Measurements from ENCODE around the gene MAST4.

MAST4 gene

DNA sequence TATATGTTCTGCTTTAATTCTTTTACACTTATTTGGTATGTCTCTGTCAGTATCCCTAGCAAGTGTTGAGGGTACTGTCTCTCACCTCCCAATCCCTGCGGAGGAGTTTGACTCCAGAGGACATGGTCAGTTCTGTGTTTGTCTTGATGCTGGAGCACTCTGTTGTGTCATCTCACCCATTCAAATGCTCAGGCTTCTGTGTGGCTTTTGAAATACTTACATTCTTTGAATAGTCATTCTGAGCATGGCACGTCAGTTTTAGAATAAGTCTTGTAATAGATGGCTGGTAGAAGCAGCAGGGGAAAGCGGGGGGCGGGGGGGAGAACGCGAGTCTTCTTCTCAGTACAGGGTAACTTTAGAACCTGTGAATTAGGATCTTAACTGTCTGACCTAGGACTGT lies 12.3 kb downstream of the MAST4 start:
- H3K4me3 ChIP-seq (ENCODE audit: low read depth in 1 of 2, low read length in 2 of 2), result no peak overlapping the region
- no peak overlapping the region for H3K27ac ChIP-seq (ENCODE audit: low read depth, low read length)
- H3K36me3 ChIP-seq (ENCODE audit: insufficient read depth, low read length), result no peaks in the 10 kb centered on the region
- no peaks in the 10 kb centered on the region for H3K9me3 ChIP-seq (ENCODE audit: low read length)
- no peaks in the 10 kb centered on the region for H3K27me3 ChIP-seq (ENCODE audit: control insufficient read depth in 1 of 2, insufficient read depth in 2 of 2, low read length in 2 of 2)
- H3K9ac ChIP-seq (ENCODE audit: low read length), result no peak overlapping the region
- H3K4me1 ChIP-seq (ENCODE audit: insufficient read depth, low read length), result no peaks in the 10 kb centered on the region

DNA sequence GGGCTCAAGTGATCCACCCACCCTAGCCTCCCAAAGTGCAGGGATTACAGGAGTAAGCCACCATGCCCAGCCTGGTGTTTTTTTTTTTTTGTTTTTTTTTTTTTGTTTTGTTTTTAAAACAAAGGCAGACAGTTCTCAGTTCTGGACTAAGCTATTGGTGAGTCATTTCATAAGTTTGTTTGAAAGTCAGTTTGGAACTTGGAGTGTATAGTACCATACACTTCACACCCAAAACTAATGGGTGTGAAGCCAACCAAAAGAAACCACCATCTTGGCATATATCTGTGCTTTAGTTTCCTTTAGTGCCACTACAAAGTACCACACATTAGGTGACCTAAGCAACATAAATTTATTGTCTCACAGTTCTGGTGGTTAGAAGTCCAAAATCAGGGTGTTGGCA lies 13.4 kb downstream of the MAST4 start:
- no peaks in the 10 kb centered on the region for H3K9me3 ChIP-seq (ENCODE audit: low read length)
- no peak overlapping the region for H3K9ac ChIP-seq (ENCODE audit: low read length)
- H3K4me1 ChIP-seq (ENCODE audit: insufficient read depth, low read length), result no peaks in the 10 kb centered on the region

DNA sequence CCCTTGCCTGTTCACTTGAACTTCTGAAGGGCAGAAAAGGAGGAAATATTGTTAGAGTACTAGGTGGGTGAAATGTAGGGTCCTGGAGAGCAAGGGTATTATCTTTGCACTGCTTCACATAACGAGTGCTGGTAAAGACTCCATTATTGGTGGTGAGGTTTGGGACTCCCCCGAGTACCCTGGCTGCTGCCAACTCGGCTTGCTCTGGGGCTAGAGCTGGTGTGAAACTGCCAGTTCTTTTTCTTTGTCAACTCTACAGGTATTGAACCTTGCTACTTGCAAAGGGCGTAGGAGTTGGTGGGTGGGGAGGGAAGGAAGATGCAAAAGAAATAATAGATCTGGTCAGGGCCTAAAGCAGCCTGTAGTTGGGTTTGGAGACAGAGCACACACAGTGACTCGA lies 16.0 kb downstream of the MAST4 start:
- Histone ChIP-seq H3K36me3 (ENCODE audit: insufficient read depth, low read length) (no peaks in the 10 kb centered on the region), H3K27me3 (ENCODE audit: control insufficient read depth in 1 of 2, insufficient read depth in 2 of 2, low read length in 2 of 2) (no peaks in the 10 kb centered on the region)

More for the DNA sequence above, 13.4 kb downstream of the MAST4 start:
- Histone ChIP-seq H3K27ac (ENCODE audit: low read depth, low read length) (no peak overlapping the region), H3K36me3 (ENCODE audit: insufficient read depth, low read length) (no peaks in the 10 kb centered on the region), H3K27me3 (ENCODE audit: control insufficient read depth in 1 of 2, insufficient read depth in 2 of 2, low read length in 2 of 2) (no peaks in the 10 kb centered on the region), H3K4me3 (ENCODE audit: low read depth in 1 of 2, low read length in 2 of 2) (no peak overlapping the region)

DNA sequence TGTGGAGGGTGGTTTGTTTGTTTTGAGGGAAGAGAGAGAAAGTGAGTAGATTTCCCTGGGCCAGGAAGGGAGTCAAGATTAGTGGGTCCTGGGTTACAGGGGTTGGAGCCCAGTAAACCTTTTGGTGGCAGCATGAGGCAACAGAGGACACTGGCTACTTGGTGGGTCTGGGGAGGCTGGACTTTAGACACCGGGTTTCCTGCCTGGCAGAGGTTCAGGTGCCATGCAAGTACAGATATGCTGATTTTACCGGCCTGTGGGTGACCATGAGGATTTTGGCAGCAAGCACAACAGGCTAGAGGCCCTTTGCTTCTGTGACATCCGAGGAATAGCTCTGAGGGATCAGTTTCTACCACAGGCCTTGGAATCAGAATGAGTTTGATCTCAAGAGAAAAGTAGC lies 18.9 kb downstream of the MAST4 start:
- no peaks in the 10 kb centered on the region for H3K36me3 ChIP-seq (ENCODE audit: insufficient read depth, low read length)
- no peak overlapping the region for H3K4me3 ChIP-seq (ENCODE audit: low read depth in 1 of 2, low read length in 2 of 2)
- H3K27me3 ChIP-seq (ENCODE audit: control insufficient read depth in 1 of 2, insufficient read depth in 2 of 2, low read length in 2 of 2), result no peaks in the 10 kb centered on the region
- H3K27ac ChIP-seq (ENCODE audit: low read depth, low read length), result no peak overlapping the region
- no peaks in the 10 kb centered on the region for H3K9me3 ChIP-seq (ENCODE audit: low read length)
- peaks cover 7% of the 10 kb centered on the region for H3K4me1 ChIP-seq (ENCODE audit: insufficient read depth, low read length)
- no peak overlapping the region for H3K9ac ChIP-seq (ENCODE audit: low read length)

More for the DNA sequence above, 16.0 kb downstream of the MAST4 start:
- Histone ChIP-seq H3K4me1 (ENCODE audit: insufficient read depth, low read length) (peaks cover 7% of the 10 kb centered on the region), H3K4me3 (ENCODE audit: low read depth in 1 of 2, low read length in 2 of 2) (no peak overlapping the region), H3K27ac (ENCODE audit: low read depth, low read length) (no peak overlapping the region), H3K9ac (ENCODE audit: low read length) (no peak overlapping the region), H3K9me3 (ENCODE audit: low read length) (no peaks in the 10 kb centered on the region)

DNA sequence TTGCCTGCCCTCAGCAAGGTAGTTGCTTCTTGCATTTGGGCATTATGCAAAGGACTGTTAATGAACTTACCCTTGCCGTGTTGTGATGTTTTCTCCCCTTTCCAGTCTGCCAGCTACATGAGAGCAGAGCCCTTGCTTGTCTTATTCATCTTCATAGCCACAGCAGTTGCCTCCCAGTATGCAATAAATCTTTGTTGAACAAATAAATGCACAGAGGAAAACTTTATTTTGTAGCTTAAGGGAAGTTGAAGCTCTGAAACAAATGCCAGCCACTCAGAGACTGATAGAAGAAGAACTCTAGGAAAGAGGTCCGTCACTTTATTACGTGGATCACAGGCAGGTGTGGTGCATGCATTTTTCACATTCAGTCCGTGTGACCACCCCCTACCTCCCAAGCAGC lies 19.7 kb downstream of the MAST4 start:
- Histone ChIP-seq H3K9ac (ENCODE audit: low read length) (no peak overlapping the region), H3K9me3 (ENCODE audit: low read length) (no peaks in the 10 kb centered on the region), H3K27me3 (ENCODE audit: control insufficient read depth in 1 of 2, insufficient read depth in 2 of 2, low read length in 2 of 2) (no peaks in the 10 kb centered on the region), H3K36me3 (ENCODE audit: insufficient read depth, low read length) (no peaks in the 10 kb centered on the region), H3K27ac (ENCODE audit: low read depth, low read length) (no peak overlapping the region), H3K4me1 (ENCODE audit: insufficient read depth, low read length) (peaks cover 7% of the 10 kb centered on the region), H3K4me3 (ENCODE audit: low read depth in 1 of 2, low read length in 2 of 2) (no peak overlapping the region)

DNA sequence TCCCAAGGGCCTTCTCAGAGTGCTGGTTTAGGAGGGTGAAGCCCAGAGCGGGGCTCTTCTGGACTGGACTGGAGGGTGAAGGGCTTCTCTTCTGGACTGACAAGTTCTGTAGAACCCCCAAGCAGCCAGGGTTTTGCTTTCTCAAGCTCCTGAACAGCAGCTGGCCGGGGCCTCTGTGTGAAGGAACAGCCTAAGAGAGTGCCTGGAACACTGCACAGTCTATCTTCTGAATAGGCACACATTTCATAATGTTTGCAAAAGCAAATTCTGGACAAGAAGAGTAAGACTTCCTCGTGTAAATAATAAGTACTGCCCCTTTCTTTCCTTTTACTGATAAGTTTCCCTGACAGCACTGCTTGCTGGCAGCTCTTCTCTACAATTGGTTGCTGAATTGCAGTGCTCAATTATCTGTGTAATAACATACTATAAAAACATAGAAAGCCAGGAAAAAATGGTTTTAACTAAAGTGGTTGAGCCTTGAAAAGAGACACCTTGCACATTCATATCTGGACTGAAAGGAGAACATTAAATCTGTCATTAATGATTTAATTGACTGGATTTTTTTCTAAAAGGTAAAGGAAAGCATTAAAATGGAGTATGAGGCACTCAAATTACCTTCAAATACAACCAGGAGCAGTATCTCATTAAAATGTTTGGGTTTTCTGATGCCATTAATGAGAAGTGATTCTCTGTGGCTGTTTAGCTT lies 20.5 kb downstream of the MAST4 start:
- H3K36me3 ChIP-seq (ENCODE audit: insufficient read depth, low read length), result no peaks in the 10 kb centered on the region
- H3K4me3 ChIP-seq (ENCODE audit: low read depth in 1 of 2, low read length in 2 of 2), result no peak overlapping the region
- no peak overlapping the region for H3K27ac ChIP-seq (ENCODE audit: low read depth, low read length)
- peaks cover 7% of the 10 kb centered on the region for H3K4me1 ChIP-seq (ENCODE audit: insufficient read depth, low read length)
- no peak overlapping the region for H3K9ac ChIP-seq (ENCODE audit: low read length)
- H3K9me3 ChIP-seq (ENCODE audit: low read length), result no peaks in the 10 kb centered on the region
- no peaks in the 10 kb centered on the region for H3K27me3 ChIP-seq (ENCODE audit: control insufficient read depth in 1 of 2, insufficient read depth in 2 of 2, low read length in 2 of 2)

DNA sequence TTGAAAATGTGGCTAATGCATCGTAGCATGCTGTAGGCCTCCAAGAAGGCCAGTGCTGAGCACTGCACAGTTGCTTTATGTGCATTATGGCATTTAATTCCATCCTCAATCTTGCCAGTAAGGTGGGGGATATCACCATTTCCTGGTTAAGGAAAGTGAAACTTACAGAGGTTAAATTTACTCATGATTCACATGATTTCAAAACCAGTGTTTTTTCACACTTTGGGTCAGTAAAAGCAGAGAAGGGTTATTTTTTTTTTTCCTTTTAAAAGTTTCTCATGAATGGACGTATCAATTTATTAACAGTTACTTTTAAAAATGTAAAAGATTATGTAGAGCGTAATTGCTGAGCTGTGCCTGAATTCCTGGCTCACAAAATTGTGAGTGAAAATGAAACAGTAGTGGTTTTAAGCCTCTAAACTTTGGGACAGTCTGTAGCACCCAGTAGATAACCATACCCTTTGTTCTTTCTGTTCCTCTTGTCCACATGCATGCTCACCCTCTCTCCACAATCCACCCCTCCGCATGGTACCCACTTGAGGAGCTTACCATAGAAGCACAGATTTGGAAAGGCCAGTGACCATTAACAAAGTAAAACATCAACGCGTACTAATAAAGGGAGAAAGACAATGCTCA lies 21.2 kb downstream of the MAST4 start:
- Histone ChIP-seq H3K4me3 (ENCODE audit: low read depth in 1 of 2, low read length in 2 of 2) (no peak overlapping the region), H3K4me1 (ENCODE audit: insufficient read depth, low read length) (peaks cover 7% of the 10 kb centered on the region), H3K27me3 (ENCODE audit: control insufficient read depth in 1 of 2, insufficient read depth in 2 of 2, low read length in 2 of 2) (no peaks in the 10 kb centered on the region), H3K27ac (ENCODE audit: low read depth, low read length) (no peak overlapping the region), H3K9ac (ENCODE audit: low read length) (no peak overlapping the region), H3K36me3 (ENCODE audit: insufficient read depth, low read length) (no peaks in the 10 kb centered on the region), H3K9me3 (ENCODE audit: low read length) (no peaks in the 10 kb centered on the region)

DNA sequence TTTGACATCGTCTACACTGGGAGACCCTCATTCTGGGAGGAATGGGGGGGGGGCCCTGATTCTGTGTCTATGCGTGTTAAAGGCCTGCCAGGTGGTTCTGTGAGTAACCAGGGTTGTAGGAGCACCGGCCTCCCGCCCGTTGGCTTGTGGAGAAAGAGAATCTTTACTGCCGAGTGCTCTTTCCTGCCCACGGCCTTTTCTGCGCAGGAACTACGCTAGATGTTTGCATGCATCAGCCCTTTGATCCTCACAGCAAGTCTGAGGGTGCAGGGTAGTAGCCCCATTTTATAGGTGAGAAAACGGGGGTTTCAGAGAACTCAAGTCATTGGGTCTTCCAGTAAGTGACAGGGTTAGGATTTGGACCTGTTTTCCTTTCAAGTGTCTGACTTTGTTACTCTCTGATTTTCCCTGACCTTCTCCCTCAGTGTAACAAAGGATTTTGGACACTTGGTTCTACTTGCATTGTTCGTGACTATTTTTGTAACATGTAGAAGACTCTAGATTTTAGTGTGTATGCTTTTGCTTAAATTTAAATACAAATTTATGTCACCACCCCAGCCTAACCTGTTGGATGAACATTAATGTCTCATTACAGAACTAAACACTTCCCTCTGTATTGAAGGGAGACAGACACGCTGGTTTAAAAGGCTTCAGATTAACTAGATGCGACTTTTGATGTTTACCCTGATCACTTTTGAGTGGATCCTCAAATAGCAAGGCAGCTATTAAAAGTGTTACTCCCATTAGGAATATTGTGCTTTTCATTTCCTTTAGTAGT lies 22.0 kb downstream of the MAST4 start:
- peaks cover 7% of the 10 kb centered on the region for H3K4me1 ChIP-seq (ENCODE audit: insufficient read depth, low read length)
- H3K9ac ChIP-seq (ENCODE audit: low read length), result no peak overlapping the region
- H3K27ac ChIP-seq (ENCODE audit: low read depth, low read length), result no peak overlapping the region
- H3K27me3 ChIP-seq (ENCODE audit: control insufficient read depth in 1 of 2, insufficient read depth in 2 of 2, low read length in 2 of 2), result no peaks in the 10 kb centered on the region
- H3K36me3 ChIP-seq (ENCODE audit: insufficient read depth, low read length), result no peaks in the 10 kb centered on the region
- no peak overlapping the region for H3K4me3 ChIP-seq (ENCODE audit: low read depth in 1 of 2, low read length in 2 of 2)
- H3K9me3 ChIP-seq (ENCODE audit: low read length), result no peaks in the 10 kb centered on the region

DNA sequence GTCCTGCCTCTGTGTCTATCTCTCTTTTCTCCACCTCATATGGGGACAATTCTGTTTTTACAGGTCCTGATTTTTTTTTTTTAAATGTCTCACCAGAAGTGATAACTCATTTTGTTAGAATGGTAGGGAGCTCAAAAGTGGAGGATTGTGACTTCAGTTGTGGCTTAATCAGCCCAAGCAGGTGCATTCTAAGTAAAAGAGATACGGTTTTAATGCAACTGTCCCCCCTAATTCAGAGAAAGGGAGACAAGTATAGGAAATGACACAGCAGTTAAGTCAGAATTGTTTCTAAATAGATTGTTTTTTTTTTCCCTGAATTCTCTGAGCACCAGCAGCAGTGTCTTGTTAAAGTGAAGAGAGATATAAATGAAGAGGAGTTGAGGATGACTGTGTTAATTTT lies 24.5 kb downstream of the MAST4 start:
- H3K4me1 ChIP-seq (ENCODE audit: insufficient read depth, low read length), result peaks cover 7% of the 10 kb centered on the region
- no peak overlapping the region for H3K9ac ChIP-seq (ENCODE audit: low read length)
- H3K9me3 ChIP-seq (ENCODE audit: low read length), result peaks cover 3% of the 10 kb centered on the region
- H3K27me3 ChIP-seq (ENCODE audit: control insufficient read depth in 1 of 2, insufficient read depth in 2 of 2, low read length in 2 of 2), result no peaks in the 10 kb centered on the region
- H3K36me3 ChIP-seq (ENCODE audit: insufficient read depth, low read length), result no peaks in the 10 kb centered on the region
- H3K4me3 ChIP-seq (ENCODE audit: low read depth in 1 of 2, low read length in 2 of 2), result no peak overlapping the region
- H3K27ac ChIP-seq (ENCODE audit: low read depth, low read length), result no peak overlapping the region

DNA sequence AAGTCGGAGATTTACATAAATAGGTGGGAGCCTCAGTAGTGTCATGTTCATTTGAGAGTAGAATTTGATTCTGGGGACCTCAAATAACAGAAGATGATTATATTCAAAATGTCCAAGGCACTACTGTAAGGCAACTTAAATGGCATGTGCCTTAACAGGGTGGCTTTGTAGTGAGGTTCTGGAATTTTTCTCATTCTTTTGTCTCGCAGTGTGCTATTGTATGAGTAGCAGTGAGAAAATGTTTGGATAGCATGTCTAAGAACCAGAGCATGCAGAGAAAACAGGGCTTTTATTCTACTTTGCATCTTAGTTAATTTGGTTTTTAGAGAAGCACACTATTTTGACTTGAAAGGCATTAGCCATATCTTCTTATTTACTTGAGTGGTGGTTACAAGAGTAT lies 25.0 kb downstream of the MAST4 start:
- Histone ChIP-seq H3K27me3 (ENCODE audit: control insufficient read depth in 1 of 2, insufficient read depth in 2 of 2, low read length in 2 of 2) (no peaks in the 10 kb centered on the region), H3K27ac (ENCODE audit: low read depth, low read length) (no peak overlapping the region), H3K9ac (ENCODE audit: low read length) (no peak overlapping the region), H3K9me3 (ENCODE audit: low read length) (peaks cover 3% of the 10 kb centered on the region), H3K4me3 (ENCODE audit: low read depth in 1 of 2, low read length in 2 of 2) (no peak overlapping the region), H3K4me1 (ENCODE audit: insufficient read depth, low read length) (peaks cover 7% of the 10 kb centered on the region), H3K36me3 (ENCODE audit: insufficient read depth, low read length) (no peaks in the 10 kb centered on the region)

DNA sequence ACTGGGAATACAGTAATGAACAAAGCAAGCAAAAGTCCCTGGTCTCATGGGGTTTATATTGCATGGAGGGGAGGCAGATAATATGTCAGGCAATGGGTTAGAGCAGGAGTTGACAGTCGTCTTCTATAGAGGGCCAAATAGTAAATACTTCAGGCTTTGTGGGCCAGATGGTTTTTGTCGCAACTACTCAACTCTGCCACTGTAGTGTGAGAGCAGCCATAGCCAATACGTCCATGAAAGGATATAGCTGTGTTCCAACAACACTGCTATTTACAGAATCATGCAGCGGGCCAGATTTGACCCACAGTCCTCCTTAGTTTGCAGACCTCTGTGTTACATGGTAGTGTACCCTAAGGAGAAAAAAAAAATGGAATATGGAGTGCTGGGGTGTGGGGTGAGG lies 25.5 kb downstream of the MAST4 start:
- no peak overlapping the region for H3K27ac ChIP-seq (ENCODE audit: low read depth, low read length)
- H3K4me1 ChIP-seq (ENCODE audit: insufficient read depth, low read length), result peaks cover 3% of the 10 kb centered on the region
- peaks cover 3% of the 10 kb centered on the region for H3K9me3 ChIP-seq (ENCODE audit: low read length)
- H3K9ac ChIP-seq (ENCODE audit: low read length), result no peak overlapping the region
- H3K27me3 ChIP-seq (ENCODE audit: control insufficient read depth in 1 of 2, insufficient read depth in 2 of 2, low read length in 2 of 2), result no peaks in the 10 kb centered on the region
- H3K36me3 ChIP-seq (ENCODE audit: insufficient read depth, low read length), result no peaks in the 10 kb centered on the region
- H3K4me3 ChIP-seq (ENCODE audit: low read depth in 1 of 2, low read length in 2 of 2), result no peak overlapping the region
